CD4-positive, alpha-beta T cell (primary cell): ENCODE measurements around the gene EIF3L. TPM values are rescaled to one million over a fixed set of nuclear protein-coding genes. Genes with fewer than 3 reads are reported as not detected.
A peak's percentile ranks its signal among the peaks of the same experiment; 100 is the strongest.

Experiments used
- ATAC-seq: fragments of 200-7000 bp; cut with Tn5 transposase; one replicate; pipeline ENCODE4 v1.10.0; 2022; ENCODE audit warnings: mild to moderate bottlenecking; ENCODE audit not compliant: poor library complexity
- CTCF ChIA-PET: fragments of 350-600 bp; sonication (Branson Sonifier 250); formaldehyde crosslinking; loops from one replicate; lab custom pipeline; 2021; ENCODE audit warnings: antibody characterized with exemption, inconsistent platforms; lab: Charles Lee
- POLR2A ChIA-PET: fragments of 350-600 bp; sonication (Branson Sonifier 250); formaldehyde crosslinking; loops from one replicate; lab custom pipeline; 2021; ENCODE audit warnings: antibody characterized with exemption, inconsistent platforms; lab: Charles Lee
- DNase-seq, 14 experiments: peaks; one replicate each; pipeline ENCODE4 v3.0.0-alpha.2; 2013 to 2020; ENCODE audit warnings: mixed read lengths in 2 of 14
- H3K27ac ChIP-seq, 2 donors: one replicate each; pipeline versions ENCODE4 v1.5.1 to v1.7.0; 2013; ENCODE audit warnings: low read length in 2 of 2, low read depth in 1 of 2, mild to moderate bottlenecking in 1 of 2
- H3K27me3 ChIP-seq, 2 experiments: 1 replicate in 1 of 2; 2 replicates in 1 of 2; pipeline versions ENCODE4 v1.6.1 to v1.7.0; 2013; ENCODE audit warnings: low read length in 2 of 2, control low read depth in 1 of 2, mild to moderate bottlenecking in 1 of 2, moderate library complexity in 1 of 2; ENCODE audit not compliant: insufficient read depth in 2 of 2, control insufficient read depth in 1 of 2
- H3K36me3 ChIP-seq: one replicate; pipeline ENCODE4 v1.6.1; 2013; ENCODE audit warnings: low read length, control low read depth; ENCODE audit not compliant: insufficient read depth
- H3K4me1 ChIP-seq: one replicate; pipeline ENCODE4 v1.6.1; 2013; ENCODE audit warnings: low read length, control low read depth; ENCODE audit not compliant: insufficient read depth
- H3K4me3 ChIP-seq: one replicate; pipeline ENCODE4 v1.5.1; 2013; ENCODE audit warnings: mild to moderate bottlenecking, low read length, moderate library complexity
- H3K9me3 ChIP-seq, 2 experiments: 1 replicate in 1 of 2; 2 replicates in 1 of 2; pipeline versions ENCODE4 v1.6.1 to v1.7.0; 2013; ENCODE audit warnings: low read length in 2 of 2, mild to moderate bottlenecking in 2 of 2, control low read depth in 1 of 2, moderate library complexity in 1 of 2; ENCODE audit not compliant: control insufficient read depth in 1 of 2, insufficient read depth in 1 of 2
- H3K27ac Mint-ChIP-seq: one replicate; pipeline ENCODE4 v1.8.0; 2020; ENCODE audit warnings: mixed read lengths
- H3K27me3 Mint-ChIP-seq: one replicate; pipeline ENCODE4 v1.8.0; 2021; ENCODE audit warnings: mixed read lengths
- H3K36me3 Mint-ChIP-seq: one replicate; pipeline ENCODE4 v1.8.0; 2021; ENCODE audit warnings: low read depth, mixed read lengths
- H3K4me1 Mint-ChIP-seq: one replicate; pipeline ENCODE4 v1.8.0; 2021; ENCODE audit warnings: low read depth, mixed read lengths
- H3K4me3 Mint-ChIP-seq: one replicate; pipeline ENCODE4 v1.8.0; 2020; ENCODE audit warnings: mild to moderate bottlenecking, mixed read lengths
- H3K9me3 Mint-ChIP-seq: one replicate; pipeline ENCODE4 v1.8.0; 2020; ENCODE audit warnings: mixed read lengths
- CTCF ChIP-seq: fragments of 200-600 bp; IDR thresholded peaks from one replicate; pipeline ENCODE4 v1.8.0; 2022; ENCODE audit warnings: antibody characterized with exemption, mild to moderate bottlenecking
- intact Hi-C, 2 experiments: fragments of 100-400 bp; cut with DNase I in 1 of 2; cut with micrococcal nuclease in 1 of 2; formaldehyde crosslinking; loops; one replicate each; pipeline versions ENCODE4 v1.15.1 to v1.9.0; 2023 to 2025; cut with DNase I, micrococcal nuclease
- total RNA-seq, 174 experiments: library from RNA in 2 of 174; stranded (reverse) in 2 of 174; gene quantifications; one replicate each; pipeline ENCODE4 v1.2.3 and lab custom pipeline; 2021 to 2026

EIF3L gene
- total RNA-seq, 2 experiments from 2014 or later = 525 to 541 TPM

GRCh38 chr22:37804352-37804880, 44.8 kb upstream of the EIF3L start:
- intact Hi-C loops = no loop called here
- H3K4me1 Mint-ChIP-seq = peaks cover 52% of the 10 kb centered on the region
- no peak for ATAC-seq

GRCh38 chr22:37804881-37805809, 44.1 kb upstream of the EIF3L start:
- Mint-ChIP-seq H3K36me3 (no peaks in the 10 kb centered on the region), H3K27ac (peak overlapping the region; percentile 3), H3K4me1 (peaks cover 52% of the 10 kb centered on the region), H3K27me3 (peaks cover 51% of the 10 kb centered on the region), H3K4me3 (peak overlapping the region; percentile 76), H3K9me3 (no peaks in the 10 kb centered on the region)
- peak; percentile 26 to 81 (median 60) for DNase-seq
- peak; percentile 45 for ATAC-seq
- Histone ChIP-seq H3K27me3 (peaks cover 54 to 65% of the 10 kb centered on the region in 2 experiments), H3K9me3 (peaks cover 0 to 19% of the 10 kb centered on the region in 2 experiments), H3K27ac (no peak overlapping the region), H3K4me1 (peaks cover 69% of the 10 kb centered on the region), H3K4me3 (peak overlapping the region; percentile 62), H3K36me3 (no peaks in the 10 kb centered on the region)
- ChIA-PET CTCF (no interaction called here), POLR2A (interaction anchor here (1.2 to 1.6 kb wide), 2 partner anchors 13 to 39 kb away, joined by 3 to 6 read pairs; partner anchors contain the start of gene ANKRD54)
- TF ChIP-seq CTCF = no peak
- intact Hi-C loops = loop anchor here in 1 of 2 experiments (5.0 kb wide), 2 partner anchors 37 to 147 kb away; partner anchors contain the start of genes ANKRD54, C22orf23 and POLR2F

More at GRCh38 chr22:37804352-37804880, 44.8 kb upstream of the EIF3L start:
- H3K27ac ChIP-seq = no peak overlapping the region
- no peaks in the 10 kb centered on the region for H3K36me3 ChIP-seq
- H3K9me3 ChIP-seq = peaks cover 0 to 19% of the 10 kb centered on the region in 2 experiments
- ChIA-PET CTCF (no interaction called here), POLR2A (interaction anchor here (1.2 to 1.6 kb wide), 2 partner anchors 14 to 39 kb away, joined by 3 to 6 read pairs; partner anchors contain the start of gene ANKRD54)
- no peaks in the 10 kb centered on the region for H3K36me3 Mint-ChIP-seq
- H3K4me1 ChIP-seq = peaks cover 69% of the 10 kb centered on the region
- H3K27me3 Mint-ChIP-seq = peaks cover 52% of the 10 kb centered on the region
- peak in 2 of 14 experiments; percentile 8 to 32 for DNase-seq
- TF ChIP-seq CTCF = no peak
- H3K27ac Mint-ChIP-seq = peak overlapping the region; percentile 27
- no peaks in the 10 kb centered on the region for H3K9me3 Mint-ChIP-seq
- H3K27me3 ChIP-seq = peaks cover 48 to 58% of the 10 kb centered on the region in 2 experiments
- peak overlapping the region; percentile 79 for H3K4me3 Mint-ChIP-seq
- H3K4me3 ChIP-seq = peak overlapping the region; percentile 62

GRCh38 chr22:37805810-37806277, 43.4 kb upstream of the EIF3L start:
- Mint-ChIP-seq H3K36me3 (no peaks in the 10 kb centered on the region), H3K27me3 (peaks cover 47% of the 10 kb centered on the region), H3K27ac (peak overlapping the region; percentile 3), H3K4me3 (peak overlapping the region; percentile 76), H3K4me1 (peaks cover 52% of the 10 kb centered on the region), H3K9me3 (no peaks in the 10 kb centered on the region)
- ATAC-seq = no peak
- Histone ChIP-seq H3K4me3 (peak overlapping the region; percentile 62), H3K4me1 (peaks cover 69% of the 10 kb centered on the region), H3K9me3 (peaks cover 0 to 19% of the 10 kb centered on the region in 2 experiments), H3K36me3 (no peaks in the 10 kb centered on the region), H3K27ac (no peak overlapping the region), H3K27me3 (peaks cover 54 to 69% of the 10 kb centered on the region in 2 experiments)
- no peak for TF ChIP-seq CTCF
- intact Hi-C loops = loop anchor here in 1 of 2 experiments (2.0 to 5.0 kb wide), 3 partner anchors 36 to 146 kb away; partner anchors contain the start of genes ANKRD54, C22orf23 and POLR2F
- ChIA-PET POLR2A (interaction anchor here (1.6 kb wide), 1 partner anchor 12 kb away, joined by 6 read pairs; no protein-coding TSS in a partner anchor), CTCF (no interaction called here)
- DNase-seq = no peak
